Loucy (cell line): ENCODE data around the gene HS1BP3.

Source experiments
- H2AFZ ChIP-seq: fragments of 200-600 bp; sonication (generic); 2 replicates; pipeline ENCODE4 v1.6.0; 2016; ENCODE audit warnings: antibody characterized with exemption, mild to moderate bottlenecking, low read length, moderate library complexity
- H3F3A ChIP-seq: fragments of 200-600 bp; 2 replicates; pipeline ENCODE4 v1.6.0; 2016; ENCODE audit warnings: antibody characterized with exemption, low read depth, mild to moderate bottlenecking
- H3K27me3 ChIP-seq: fragments of 200-600 bp; sonication (generic); 2 replicates; pipeline ENCODE4 v1.6.1; 2014; ENCODE audit warnings: low read length, mild to moderate bottlenecking; ENCODE audit not compliant: insufficient read depth, poor library complexity, severe bottlenecking
- H3K36me3 ChIP-seq: fragments of 200-600 bp; sonication (generic); 2 replicates; pipeline ENCODE4 v1.6.1; 2016; ENCODE audit warnings: low read length; ENCODE audit not compliant: insufficient read depth
- H3K4me1 ChIP-seq: fragments of 200-600 bp; sonication (generic); 2 replicates; pipeline ENCODE4 v1.5.1; 2014; ENCODE audit warnings: low read length, mild to moderate bottlenecking; ENCODE audit not compliant: insufficient read depth, poor library complexity, severe bottlenecking
- H3K4me2 ChIP-seq: fragments of 200-600 bp; sonication (generic); 2 replicates; pipeline ENCODE4 v1.6.0; 2014; ENCODE audit warnings: antibody characterized with exemption, low read length, low read depth, mild to moderate bottlenecking; ENCODE audit not compliant: poor library complexity, severe bottlenecking
- H3K4me3 ChIP-seq: fragments of 200-600 bp; sonication (generic); 2 replicates; pipeline ENCODE4 v1.5.1; 2014; ENCODE audit warnings: low read length, mild to moderate bottlenecking, mixed read lengths; ENCODE audit not compliant: poor library complexity, severe bottlenecking
- H3K79me2 ChIP-seq: fragments of 200-600 bp; sonication (generic); 2 replicates; pipeline ENCODE4 v1.6.1; 2014; ENCODE audit warnings: low read length; ENCODE audit not compliant: insufficient read depth
- H3K9ac ChIP-seq: fragments of 200-600 bp; sonication (generic); 2 replicates; pipeline ENCODE4 v1.6.0; 2014; ENCODE audit warnings: mild to moderate bottlenecking, low read depth, low read length, moderate library complexity; ENCODE audit not compliant: poor library complexity, severe bottlenecking
- H3K9me2 ChIP-seq: fragments of 200-600 bp; sonication (generic); replicated peaks from 2 replicates; pipeline ENCODE4 v1.6.1; 2016; ENCODE audit warnings: low read depth, low read length, mixed read lengths
- H3K9me3 ChIP-seq: fragments of 200-600 bp; sonication (generic); 2 replicates; pipeline ENCODE4 v1.6.1; 2014; ENCODE audit warnings: mild to moderate bottlenecking, antibody characterized with exemption, low read length, low read depth; ENCODE audit not compliant: insufficient read depth
- H4K20me1 ChIP-seq: fragments of 200-600 bp; sonication (generic); 2 replicates; pipeline ENCODE4 v1.6.0; 2014; ENCODE audit warnings: antibody characterized with exemption, low read length, mild to moderate bottlenecking; ENCODE audit not compliant: insufficient read depth, poor library complexity, severe bottlenecking
- EZH2phosphoT487 ChIP-seq: fragments of 200-600 bp; IDR thresholded peaks from 2 replicates; pipeline ENCODE4 v1.6.1; 2018; ENCODE audit warnings: antibody characterized with exemption, mild to moderate bottlenecking, moderate library complexity, borderline replicate concordance
- TF ChIP-seq, protein P1 (sequence below): fragments of 200-600 bp; sonication (generic); conservative IDR thresholded peaks from 2 replicates; pipeline ENCODE4 v1.5.1; 2014; ENCODE audit warnings: mild to moderate bottlenecking, antibody characterized with exemption, low read length

HS1BP3 gene

DNA sequence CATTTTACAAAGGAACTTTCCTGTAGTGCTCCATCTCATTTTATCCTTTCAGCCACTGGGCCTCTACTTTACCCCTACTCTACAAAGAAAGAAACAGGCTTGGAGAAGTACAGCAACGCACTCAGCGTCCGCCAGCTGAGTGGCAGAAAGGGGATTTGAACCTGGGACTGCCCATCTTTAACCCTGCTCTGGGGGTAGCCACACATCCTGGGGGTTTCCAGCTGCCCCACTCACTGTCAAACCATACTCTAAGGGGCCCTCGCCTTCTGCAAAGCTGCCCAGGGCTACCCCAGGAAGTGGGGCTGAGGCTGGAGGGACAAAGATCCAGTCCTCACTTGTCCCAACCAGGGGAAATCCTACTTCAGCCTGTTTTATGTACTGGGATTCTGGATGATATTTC is 17.9 kb downstream of the HS1BP3 start:
- H4K20me1 ChIP-seq: no peaks in the 10 kb centered on the region
- peaks cover 4% of the 10 kb centered on the region for H3K4me1 ChIP-seq
- no peak overlapping the region for H3K4me2 ChIP-seq
- no peaks in the 10 kb centered on the region for H3K27me3 ChIP-seq
- H2AFZ ChIP-seq: no peak overlapping the region
- no peaks in the 10 kb centered on the region for H3K9me2 ChIP-seq
- H3K79me2 ChIP-seq: no peaks in the 10 kb centered on the region
- no peak overlapping the region for H3K4me3 ChIP-seq
- H3F3A ChIP-seq: no peaks in the 10 kb centered on the region
- TF ChIP-seq, protein P1, sequence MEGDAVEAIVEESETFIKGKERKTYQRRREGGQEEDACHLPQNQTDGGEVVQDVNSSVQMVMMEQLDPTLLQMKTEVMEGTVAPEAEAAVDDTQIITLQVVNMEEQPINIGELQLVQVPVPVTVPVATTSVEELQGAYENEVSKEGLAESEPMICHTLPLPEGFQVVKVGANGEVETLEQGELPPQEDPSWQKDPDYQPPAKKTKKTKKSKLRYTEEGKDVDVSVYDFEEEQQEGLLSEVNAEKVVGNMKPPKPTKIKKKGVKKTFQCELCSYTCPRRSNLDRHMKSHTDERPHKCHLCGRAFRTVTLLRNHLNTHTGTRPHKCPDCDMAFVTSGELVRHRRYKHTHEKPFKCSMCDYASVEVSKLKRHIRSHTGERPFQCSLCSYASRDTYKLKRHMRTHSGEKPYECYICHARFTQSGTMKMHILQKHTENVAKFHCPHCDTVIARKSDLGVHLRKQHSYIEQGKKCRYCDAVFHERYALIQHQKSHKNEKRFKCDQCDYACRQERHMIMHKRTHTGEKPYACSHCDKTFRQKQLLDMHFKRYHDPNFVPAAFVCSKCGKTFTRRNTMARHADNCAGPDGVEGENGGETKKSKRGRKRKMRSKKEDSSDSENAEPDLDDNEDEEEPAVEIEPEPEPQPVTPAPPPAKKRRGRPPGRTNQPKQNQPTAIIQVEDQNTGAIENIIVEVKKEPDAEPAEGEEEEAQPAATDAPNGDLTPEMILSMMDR: no peak
- TF ChIP-seq EZH2phosphoT487: no peak
- no peaks in the 10 kb centered on the region for H3K36me3 ChIP-seq
- no peaks in the 10 kb centered on the region for H3K9me3 ChIP-seq
- no peak overlapping the region for H3K9ac ChIP-seq

DNA sequence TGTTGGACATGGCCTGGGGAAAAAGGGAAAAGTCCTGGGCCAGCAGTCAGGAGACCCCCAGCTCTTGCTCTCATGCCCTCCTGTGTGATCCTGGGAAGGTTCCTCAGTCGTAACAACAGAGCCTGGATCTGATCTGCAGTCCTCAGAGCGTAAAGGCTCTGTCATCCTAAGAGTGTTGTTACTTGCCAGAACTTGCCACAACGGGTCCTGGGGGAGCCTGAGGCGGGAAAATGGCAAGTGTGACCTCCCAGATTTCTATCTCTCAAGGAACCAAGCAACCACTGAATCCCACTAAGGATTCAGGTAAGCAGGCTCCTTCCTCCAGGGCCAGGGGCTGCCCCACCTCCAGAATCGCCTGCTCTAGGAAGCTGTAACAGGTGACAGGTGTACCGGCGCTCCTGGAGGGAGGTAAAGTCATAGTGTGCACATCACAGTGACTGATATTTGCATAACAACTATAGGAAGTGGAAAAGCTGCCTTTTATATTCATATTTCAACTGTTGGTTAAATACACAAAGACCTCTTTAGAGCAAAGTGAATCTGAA is 18.4 kb downstream of the HS1BP3 start:
- Histone ChIP-seq H4K20me1 (no peaks in the 10 kb centered on the region), H2AFZ (no peak overlapping the region), H3K27me3 (no peaks in the 10 kb centered on the region), H3F3A (no peaks in the 10 kb centered on the region), H3K4me2 (no peak overlapping the region), H3K9me2 (no peaks in the 10 kb centered on the region), H3K79me2 (no peaks in the 10 kb centered on the region), H3K9me3 (no peaks in the 10 kb centered on the region), H3K4me1 (peaks cover 4% of the 10 kb centered on the region), H3K4me3 (no peak overlapping the region), H3K36me3 (no peaks in the 10 kb centered on the region), H3K9ac (no peak overlapping the region)
- TF ChIP-seq EZH2phosphoT487: no peak
- TF ChIP-seq, protein P1: no peak

DNA sequence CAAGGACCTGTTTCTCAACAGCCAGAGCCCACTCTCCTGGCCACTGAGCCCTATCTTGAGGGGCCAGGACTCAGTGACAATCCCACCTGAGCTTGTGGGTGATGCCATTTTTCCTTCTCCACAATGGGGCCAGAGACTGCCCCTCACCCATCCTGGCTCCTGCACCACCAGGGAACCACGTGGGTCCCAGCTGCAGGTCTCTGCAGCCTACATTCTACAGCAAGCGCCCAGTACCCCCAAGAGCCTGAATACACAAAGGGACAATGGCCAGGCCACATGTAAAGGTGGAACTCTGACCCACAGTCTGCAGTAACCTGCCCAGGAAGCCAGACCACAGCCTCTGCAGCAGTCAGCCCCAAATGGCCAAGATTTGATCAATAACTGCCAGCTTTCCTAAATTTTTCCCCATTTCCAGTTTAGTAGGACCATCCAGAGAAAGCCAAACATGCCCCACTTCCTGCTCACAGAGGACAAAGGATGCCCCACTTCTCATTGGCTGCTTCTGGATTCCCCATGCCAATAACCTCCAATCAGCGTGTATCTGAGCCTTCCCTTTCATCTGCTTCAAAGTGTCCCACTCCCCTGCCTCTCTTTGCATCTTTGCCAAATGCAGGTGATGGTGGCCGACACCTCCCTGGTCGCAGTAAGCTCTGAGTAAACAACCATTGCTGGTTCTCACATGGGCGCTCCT is 19.1 kb downstream of the HS1BP3 start:
- H3K79me2 ChIP-seq: no peaks in the 10 kb centered on the region
- H3K36me3 ChIP-seq: no peaks in the 10 kb centered on the region
- H3K4me2 ChIP-seq: no peak overlapping the region
- no peaks in the 10 kb centered on the region for H3K9me2 ChIP-seq
- H3K4me1 ChIP-seq: peaks cover 4% of the 10 kb centered on the region
- H3K9ac ChIP-seq: no peak overlapping the region
- H3K9me3 ChIP-seq: no peaks in the 10 kb centered on the region
- H3K4me3 ChIP-seq: no peak overlapping the region
- no peak overlapping the region for H2AFZ ChIP-seq
- no peaks in the 10 kb centered on the region for H4K20me1 ChIP-seq
- H3F3A ChIP-seq: no peaks in the 10 kb centered on the region
- H3K27me3 ChIP-seq: no peaks in the 10 kb centered on the region
- no peak for TF ChIP-seq EZH2phosphoT487
- TF ChIP-seq, protein P1: no peak
